HG03469 (cell line): ENCODE measurements around the gene KANSL1L.
"Not testable (repeated sequence)": the region's sequence is repeated elsewhere in the genome, so short reads cannot be mapped to it uniquely, and the experiment has no call there.

Experiments
- ATAC-seq: cut with Tn5 transposase; IDR thresholded peaks from one replicate; pipeline ENCODE4 v1.9.1; 2021; ENCODE audit warnings: mild to moderate bottlenecking, moderate library complexity, moderate number of reproducible peaks; ENCODE audit not compliant: unreplicated experiment

The KANSL1L gene

DNA sequence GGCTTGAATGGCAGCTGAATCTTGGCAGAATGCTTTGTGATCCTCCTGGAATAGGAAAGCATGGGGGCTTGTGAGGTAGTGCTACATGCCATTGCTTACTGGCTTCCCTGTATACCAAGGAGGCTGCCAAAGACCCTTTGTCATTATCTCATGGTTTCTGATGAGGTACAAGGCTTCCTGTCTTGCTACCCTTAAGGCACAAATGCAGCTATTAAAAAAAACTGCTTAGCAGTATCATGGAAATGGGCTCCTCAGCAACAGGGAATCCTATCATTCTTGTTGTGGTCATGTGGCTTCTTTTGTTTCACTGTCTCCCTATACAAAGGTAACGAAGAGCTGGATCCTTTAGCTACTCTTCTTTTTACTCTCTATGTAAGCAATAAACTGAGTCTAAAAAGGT lies 6.6 kb upstream of the KANSL1L start:
- ATAC-seq, result no peak

DNA sequence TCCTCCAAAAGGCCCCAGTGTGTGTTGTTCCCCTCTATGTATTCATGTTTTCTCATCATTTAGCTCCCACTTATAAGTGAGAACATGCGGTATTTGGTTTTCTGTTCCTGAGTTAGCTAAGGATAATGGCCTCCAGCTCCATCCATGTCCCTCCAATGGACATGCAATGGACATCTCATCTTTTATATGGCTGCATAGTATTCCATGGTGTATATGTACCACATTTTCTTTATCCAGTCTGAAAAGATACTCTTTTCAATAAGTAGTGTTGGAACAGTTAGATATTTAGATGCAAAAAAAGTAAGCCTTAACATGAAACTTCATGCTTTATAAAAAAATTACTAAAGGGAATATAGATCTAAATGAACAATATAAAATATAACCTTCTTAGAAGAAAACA lies 5.9 kb upstream of the KANSL1L start:
- ATAC-seq, result not testable (repeated sequence)

DNA sequence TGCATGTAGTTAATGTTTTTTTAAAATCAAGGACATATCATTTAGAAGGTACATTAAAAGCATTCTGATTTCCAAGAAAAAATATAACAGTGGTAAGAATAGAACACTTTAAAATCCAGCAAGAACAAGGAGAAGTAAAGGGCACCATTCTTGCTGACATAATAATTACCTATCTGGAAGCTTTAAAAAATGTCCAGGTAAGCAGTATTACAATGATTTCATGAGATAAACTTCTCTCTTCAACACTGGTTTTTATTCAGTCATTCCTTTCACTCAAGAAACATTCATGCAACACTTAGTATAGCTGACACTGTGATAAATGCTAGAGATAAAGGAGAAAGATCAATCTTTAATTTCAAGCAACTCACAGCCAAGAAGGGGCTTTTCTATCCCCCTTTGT lies 2.9 kb upstream of the KANSL1L start:
- ATAC-seq, result no peak

DNA sequence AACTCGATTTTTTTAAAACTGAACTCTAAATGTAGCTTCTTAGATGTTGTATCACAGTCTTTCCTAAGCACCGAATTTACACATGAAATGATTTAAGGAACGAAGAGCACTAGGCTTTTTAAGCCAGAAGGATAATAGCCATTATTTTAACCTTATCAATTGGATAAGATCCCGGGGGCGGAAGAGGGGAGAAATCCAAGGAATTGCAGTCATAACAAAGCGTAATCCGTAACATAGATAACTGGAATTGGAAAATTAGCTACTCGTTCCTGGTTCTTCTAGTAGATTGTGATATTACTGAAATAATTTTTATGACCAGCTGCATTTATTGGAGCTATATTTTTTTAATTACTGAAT lies 988 bp upstream of the KANSL1L start:
- ATAC-seq, result no peak

DNA sequence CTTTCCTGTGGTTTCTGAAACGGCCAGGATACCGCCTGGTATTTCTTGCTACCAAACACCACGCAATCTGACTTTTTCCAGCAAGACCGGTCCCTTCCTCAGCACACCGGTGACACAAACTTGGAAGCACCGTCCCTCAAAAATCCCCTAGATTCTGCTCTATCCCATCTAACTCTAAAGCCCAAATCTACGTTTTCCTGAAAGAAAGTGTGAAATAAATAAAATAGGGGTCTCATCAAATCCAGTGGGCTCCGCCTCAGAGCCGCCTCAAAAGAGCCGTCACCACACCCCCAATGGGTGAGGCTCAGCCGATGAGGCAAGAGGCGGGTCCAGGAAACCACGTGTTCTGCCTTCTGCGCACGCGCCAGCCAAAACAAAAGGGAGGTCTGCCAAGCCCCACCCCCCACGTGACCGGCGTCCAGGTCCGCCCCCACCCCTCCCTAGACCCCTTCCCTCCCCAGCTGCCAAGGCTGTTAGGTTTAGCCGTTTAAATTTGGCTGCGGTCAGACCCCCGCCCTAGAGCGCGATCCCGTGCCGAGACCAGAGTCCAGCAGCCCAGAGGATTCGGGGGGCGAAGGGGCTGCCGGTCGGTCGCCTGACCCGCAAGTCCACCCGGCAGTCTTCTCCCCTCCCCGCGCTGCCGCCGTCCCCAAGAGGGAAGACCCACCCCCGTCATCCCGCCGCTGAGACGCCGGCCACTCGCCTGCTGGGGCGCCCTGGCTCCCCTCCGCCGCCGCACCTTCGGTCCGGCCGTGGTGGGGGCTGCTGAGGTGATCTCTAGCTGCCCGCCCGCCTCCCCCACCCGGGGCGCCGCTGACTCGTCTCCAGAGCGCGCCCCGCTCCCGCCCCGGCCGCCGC lies 534 bp downstream of the KANSL1L start:
- ATAC-seq, result peak; percentile 56

DNA sequence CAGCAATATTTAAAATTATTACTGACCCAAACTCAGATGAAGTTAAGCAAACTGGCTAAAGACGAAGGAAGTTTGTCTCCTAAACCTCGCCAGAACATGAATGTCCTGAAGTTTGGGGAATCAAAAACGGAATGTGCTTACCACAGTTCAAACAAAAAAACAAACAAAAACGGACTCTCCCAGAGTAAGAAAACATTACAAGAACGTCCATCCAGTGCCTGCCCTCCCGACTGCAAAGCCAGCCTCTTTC lies 1.1 kb downstream of the KANSL1L start:
- no peak for ATAC-seq

DNA sequence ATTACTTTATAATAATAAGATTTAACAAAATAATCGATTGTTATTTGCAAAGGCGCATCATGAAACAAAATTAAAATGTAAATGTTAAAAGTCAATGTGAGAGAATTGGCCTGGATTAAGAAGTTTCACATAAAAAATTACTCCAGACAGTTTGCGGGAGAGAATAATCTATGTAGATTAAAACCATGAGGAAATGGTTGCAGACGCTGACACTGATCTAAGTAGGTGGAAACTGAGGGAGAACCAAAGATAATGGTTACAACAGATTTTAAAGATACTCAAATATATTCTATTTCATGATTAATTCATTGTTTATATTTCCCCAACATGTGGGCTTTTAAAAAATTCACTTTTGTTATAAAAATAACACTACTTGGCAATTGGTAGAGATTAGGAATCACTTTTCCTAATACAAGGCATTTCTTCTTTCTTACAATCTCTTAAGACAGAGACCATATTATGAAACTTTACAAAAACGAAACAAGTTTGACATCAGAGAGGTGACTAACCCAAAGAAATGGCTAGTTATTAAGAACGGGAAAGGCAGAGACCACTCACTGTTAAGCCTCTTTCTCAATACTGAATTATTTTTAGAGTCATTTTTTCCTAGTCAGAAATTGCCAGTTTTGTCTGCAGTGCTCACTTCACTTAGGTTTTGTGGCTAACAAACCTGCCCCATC lies 1.6 kb downstream of the KANSL1L start:
- peak; percentile 30 for ATAC-seq

DNA sequence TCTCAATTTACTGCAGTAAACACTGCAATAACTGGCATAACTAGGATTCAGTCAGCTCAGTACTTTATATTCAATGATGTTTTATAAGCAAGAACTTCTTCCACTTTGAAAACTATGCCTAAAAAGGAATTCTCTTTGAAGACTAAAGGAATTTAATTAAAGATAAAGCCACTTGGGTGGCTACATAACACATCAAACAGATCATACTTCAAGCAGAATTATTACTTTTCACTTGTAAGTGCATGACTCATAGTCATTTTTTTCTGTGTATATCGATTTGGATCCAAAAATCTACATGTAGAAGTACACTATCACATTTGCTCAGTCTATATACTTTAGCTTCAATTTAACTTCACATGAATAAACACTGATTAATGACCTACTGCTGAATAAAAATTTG lies 4.0 kb downstream of the KANSL1L start:
- ATAC-seq, result no peak

DNA sequence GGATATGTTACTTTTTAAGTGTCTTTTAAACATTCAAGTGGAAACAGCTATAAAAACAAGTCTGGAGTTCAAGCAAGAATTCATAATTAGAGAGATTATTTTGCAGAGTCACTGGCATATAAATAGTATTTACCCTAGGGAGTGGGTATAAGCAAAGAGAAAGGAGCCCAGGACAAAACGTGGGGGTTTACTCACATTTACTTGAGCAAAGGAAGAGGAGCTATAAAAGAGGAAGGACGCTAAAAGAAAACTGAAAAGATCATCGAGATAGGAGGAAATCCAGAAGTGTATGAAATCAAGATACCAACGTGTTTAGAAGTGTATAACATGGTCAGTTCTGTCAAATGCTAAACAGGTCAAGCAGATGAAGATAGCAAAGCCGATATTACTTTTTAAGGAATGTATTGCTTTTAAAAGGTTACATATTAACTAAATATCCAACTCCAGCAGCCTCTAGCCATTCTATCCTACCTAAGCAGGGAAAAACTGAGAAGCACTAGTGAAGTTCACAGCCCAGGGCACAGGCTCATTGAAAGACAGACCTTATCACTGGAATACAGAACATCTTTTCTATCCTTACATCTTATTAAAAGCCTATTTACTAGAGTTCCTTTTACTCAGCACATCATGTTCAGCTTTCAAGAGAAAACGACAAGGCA lies 8.6 kb downstream of the KANSL1L start:
- no peak for ATAC-seq

DNA sequence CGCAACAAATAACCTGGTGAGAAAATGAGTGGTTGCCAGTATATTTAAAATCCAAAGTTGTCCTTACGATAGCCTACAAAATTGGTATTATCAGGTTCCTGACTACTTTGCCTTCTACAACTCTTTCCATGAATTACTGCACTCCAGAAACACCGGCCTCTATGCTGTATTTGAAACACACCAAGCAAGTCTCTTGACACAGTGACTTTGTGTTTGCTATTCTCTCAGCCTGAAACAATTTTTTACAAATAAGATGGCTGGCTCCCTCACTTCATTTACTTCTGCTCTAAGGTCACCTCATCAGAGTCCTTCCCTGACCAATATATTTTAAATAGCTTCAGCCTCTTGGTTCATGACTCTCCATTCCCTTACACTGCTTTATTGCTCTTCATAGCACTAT lies 12.2 kb downstream of the KANSL1L start:
- no peak for ATAC-seq

DNA sequence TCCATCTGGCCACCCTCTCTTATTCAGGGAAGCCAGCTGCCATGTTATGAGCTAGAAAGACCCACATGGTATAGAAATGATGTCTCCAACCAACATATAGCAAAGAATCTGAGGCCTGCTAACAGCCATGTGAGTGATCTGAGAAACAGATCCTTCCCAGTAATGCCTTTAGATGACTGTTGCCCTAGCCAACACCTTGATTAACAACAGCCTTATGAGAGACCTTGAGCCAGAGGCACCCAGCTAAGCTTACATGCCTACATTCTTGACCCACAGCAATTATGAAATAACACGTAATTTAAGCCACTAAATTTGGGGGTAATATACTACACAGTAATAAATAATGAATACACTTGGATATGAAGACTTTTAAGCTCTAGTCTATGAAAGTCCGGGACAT lies 13.0 kb downstream of the KANSL1L start:
- no peak for ATAC-seq

DNA sequence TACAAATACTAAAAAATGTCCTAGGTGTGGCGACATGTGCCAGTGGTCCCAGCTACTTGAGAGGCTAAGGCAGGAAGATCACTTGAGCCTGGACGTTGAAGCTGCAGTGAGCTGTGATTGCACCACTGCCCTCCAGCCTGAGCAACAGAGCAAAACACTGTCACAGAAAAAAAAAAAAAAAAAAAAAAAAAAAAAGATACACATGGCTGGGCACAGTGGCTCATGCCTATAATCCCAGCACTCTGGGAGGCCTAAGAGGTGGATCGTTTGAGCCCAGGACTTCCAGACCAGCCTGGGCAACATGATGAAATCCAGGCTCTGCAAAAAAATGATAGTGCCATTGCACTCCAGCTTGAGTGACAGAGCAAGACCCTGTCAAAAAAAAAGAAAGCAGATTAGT lies 13.7 kb downstream of the KANSL1L start:
- no peak for ATAC-seq

DNA sequence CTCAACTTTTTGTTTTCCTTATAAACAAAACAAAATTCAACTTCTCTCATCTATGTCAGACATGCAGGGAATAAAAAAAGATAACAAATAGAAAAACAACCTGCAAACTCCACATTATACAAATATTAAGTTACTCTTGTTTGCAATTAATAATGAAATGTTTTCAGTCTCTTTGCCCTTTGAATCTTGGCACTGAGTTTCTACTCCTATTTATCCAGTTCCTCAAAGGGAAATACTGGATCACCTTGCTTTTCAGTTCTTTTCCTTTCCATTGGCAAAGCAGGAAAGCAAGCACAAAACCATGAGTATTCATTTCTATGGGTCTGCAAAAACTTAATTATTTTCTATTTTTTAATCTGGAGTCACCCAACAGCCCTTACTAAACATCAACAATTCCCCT lies 23.6 kb downstream of the KANSL1L start:
- no peak for ATAC-seq

DNA sequence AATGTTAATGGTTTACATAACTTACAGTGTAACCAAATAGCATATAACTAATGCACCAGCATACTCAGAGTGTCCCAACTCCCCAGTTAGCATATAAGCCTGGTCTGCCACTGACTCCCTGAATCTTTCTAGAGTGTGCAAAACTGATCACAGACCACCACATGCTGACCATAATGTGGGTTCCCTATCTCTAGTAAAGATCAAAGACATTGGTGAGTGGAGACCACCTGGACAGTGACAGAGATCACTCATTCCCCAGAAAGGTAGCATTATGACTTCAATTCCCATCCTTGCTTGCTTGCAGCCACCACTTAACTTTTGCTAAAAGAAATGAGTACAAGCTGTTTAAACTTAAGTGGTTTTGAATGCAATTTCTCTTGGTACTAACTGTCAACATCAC lies 39.0 kb downstream of the KANSL1L start:
- ATAC-seq, result no peak

DNA sequence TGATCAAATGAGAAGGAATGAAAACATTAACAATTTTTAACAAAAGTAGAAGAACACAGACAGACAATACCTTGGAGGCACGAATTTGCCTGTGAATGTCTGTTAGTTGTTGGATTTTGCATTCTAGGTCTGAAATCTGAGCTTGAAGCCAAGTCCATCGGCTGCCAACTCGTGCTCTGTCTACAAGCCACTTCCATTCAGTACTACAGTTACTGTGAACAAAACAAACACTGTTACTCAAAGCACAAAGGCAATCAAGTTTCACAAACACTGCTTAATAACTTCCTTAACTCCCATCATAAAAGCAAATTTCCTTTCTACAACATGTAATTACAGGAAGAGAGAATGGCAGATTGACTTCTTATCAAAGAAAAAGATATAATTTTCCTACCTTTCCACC lies 42.2 kb downstream of the KANSL1L start:
- no peak for ATAC-seq

DNA sequence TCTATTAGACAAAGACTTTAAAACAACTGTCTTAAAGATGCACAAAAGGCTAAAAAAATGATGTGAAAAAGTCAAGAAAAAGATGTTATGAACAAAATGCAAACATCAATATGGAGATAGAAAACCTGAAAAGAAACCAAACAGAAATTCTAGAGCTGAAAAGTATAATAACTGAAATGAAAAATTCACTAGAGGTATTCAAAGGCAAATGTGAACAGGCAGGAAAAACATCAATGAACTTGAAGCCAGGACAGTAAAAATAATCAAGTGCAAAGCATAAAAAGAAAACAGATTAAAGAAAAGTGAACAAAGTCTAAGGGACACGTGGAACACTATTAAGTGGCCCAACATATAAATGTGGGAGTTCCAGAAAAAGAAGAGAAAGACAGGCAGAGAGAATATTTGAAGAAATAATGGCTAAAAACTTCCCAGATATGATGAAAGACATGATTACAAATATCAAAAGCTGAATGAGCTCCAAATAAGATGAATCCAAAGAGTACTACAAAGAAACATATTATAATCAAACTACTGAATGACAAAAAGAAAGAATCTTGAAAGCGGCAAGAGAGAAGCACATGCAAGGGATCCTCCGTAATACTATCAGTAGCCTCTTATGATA lies 57.5 kb downstream of the KANSL1L start:
- no peak for ATAC-seq

DNA sequence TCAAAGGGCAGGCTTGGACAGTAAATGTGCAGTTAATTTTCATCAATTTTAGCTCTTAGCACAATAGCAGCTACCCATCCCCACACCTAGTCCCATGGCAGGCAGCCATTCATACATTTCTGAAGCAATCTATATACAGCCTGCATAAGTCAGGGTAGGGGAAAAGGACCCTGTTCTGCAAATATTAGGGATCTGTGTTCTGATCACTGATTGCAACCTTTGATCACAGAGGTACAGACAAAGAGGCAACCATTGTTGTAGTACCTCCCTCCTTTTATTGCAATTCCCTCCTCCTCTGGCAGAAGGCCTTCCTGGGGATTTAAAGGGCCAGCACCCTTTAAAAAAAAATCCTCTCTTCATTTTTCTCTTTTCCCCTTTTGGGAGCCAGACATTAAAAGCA lies 58.3 kb downstream of the KANSL1L start:
- ATAC-seq, result no peak

DNA sequence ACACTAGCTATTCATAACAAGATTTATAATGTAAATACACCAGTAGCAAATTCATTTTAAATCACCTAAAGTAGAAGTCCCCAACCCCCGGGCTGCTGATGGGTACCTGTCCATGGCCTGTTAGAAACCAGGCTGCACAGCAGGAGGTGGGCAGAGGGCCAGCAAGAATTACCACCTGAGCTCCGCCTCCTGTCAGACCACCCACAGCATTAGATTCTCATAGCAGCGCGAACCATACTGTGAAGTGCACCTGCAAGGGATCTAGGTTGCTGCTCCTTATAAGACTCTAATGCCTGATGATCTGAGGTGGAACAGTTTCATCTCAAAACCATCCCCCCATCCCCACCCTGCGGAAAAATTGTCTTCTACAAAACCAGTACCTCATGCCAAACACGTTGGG lies 71.3 kb downstream of the KANSL1L start:
- no peak for ATAC-seq

DNA sequence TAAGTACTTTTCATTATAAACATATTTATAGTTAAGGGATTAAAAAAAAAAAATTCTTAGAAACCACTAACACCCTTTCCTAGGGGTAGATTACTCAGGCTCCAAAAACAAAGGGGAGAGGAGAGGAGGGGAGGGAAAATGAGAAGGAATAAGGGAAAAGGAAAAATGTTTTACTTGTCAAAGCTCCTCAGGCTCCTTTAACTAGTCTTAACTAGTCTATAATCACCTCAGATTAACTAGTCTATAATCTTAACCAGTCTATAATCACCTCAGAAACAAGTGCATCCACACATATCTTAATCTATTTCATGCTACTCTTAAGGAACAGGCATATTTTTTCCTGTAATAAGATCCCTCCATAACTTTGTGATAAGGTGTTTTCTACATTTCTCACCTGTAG lies 76.4 kb downstream of the KANSL1L start:
- ATAC-seq, result no peak

DNA sequence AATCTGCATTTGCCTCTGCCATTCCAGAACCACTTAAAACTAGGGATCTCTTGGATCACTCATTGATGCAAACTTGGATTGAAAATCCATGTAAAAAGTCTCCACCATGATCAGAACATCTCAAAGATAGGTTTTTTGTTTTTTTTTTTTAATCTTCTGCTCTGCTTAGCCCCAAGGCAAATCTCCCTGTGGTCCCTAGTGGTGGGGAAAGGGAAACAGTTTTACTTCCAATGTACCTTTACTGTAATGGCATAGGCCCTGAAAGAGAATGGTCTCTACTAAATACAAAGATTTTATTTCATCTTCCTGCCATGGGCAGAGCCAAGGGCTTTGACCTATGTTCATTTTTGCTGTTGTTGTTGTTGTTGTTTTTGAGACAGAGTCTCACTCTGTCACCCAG lies 78.4 kb downstream of the KANSL1L start:
- no peak for ATAC-seq

DNA sequence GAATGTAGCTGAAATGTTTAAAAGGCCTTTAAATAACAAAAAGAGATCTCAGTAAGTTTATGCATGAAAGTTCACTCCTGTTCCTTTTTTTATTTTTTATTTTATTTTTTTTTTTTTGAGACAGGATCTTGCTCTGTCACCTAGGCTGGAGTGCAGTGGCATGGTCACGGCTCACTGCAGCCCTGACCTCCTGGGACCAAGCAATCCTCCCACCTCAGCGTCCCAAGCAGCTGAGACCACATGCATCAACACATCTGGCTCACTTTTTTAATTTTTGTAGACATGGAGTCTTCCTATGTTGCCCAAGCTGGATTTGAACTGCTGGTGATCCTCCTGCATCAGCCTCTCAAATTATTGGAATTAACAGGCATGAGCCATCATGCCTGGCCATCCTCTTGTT lies 84.3 kb downstream of the KANSL1L start:
- no peak for ATAC-seq

DNA sequence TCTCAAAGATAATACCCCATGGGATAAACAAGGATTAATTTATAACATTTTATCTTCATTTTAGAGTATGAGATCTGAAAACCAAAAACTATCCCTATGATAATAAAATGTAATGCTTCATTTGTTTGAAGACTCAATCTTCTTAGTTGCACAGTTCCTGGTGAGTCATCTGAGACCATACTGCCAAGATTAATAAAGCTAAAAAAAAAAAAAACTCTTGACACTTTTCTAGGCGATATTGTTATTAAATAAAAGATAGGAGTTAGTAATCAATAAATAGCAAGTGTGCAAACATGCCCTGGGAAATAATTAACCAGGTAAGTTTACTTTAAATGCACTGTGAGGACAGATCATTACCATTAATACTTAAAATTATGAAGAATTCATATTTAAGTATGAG lies 84.9 kb downstream of the KANSL1L start:
- no peak for ATAC-seq
